GM20000 (cell line): ENCODE measurements around the gene PCDHA6.
"Not testable (repeated sequence)": the region's sequence is repeated elsewhere in the genome, so short reads cannot be mapped to it uniquely, and the experiment has no call there.

ENCODE experiments used
- DNase-seq: peaks from one replicate; pipeline ENCODE4 v3.0.0; 2012; ENCODE audit warnings: low spot score
- TF ChIP-seq, protein P1 (sequence below): IDR thresholded peaks from 2 replicates; pipeline ENCODE4 v1.5.1; 2012; ENCODE audit warnings: mild to moderate bottlenecking, control low read depth; ENCODE audit errors: extremely low read depth, missing control alignments

The PCDHA6 gene

DNA sequence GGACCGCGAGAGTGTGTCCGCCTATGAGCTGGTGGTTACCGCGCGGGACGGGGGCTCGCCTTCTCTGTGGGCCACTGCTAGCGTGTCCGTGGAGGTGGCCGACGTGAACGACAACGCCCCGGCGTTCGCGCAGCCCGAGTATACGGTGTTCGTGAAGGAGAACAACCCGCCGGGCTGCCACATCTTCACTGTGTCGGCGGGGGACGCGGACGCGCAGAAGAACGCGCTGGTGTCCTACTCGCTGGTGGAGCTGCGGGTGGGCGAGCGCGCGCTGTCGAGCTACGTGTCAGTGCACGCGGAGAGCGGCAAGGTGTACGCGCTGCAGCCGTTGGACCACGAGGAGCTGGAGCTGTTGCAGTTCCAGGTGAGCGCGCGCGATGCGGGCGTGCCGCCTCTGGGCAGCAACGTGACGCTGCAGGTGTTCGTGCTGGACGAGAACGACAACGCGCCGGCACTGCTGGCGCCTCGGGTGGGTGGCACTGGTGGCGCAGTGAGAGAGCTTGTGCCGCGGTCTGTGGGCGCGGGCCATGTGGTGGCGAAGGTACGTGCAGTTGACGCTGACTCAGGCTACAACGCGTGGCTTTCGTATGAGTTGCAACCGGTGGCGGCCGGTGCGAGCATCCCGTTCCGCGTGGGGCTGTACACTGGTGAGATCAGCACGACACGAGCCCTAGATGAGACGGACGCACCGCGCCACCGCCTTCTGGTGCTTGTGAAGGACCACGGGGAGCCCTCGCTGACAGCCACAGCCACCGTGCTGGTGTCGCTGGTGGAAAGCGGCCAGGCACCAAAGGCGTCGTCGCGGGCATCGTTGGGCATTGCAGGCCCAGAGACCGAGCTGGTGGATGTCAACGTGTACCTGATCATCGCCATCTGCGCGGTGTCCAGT lies 8.1 kb downstream of the PCDHA6 start:
- TF ChIP-seq, protein P1, sequence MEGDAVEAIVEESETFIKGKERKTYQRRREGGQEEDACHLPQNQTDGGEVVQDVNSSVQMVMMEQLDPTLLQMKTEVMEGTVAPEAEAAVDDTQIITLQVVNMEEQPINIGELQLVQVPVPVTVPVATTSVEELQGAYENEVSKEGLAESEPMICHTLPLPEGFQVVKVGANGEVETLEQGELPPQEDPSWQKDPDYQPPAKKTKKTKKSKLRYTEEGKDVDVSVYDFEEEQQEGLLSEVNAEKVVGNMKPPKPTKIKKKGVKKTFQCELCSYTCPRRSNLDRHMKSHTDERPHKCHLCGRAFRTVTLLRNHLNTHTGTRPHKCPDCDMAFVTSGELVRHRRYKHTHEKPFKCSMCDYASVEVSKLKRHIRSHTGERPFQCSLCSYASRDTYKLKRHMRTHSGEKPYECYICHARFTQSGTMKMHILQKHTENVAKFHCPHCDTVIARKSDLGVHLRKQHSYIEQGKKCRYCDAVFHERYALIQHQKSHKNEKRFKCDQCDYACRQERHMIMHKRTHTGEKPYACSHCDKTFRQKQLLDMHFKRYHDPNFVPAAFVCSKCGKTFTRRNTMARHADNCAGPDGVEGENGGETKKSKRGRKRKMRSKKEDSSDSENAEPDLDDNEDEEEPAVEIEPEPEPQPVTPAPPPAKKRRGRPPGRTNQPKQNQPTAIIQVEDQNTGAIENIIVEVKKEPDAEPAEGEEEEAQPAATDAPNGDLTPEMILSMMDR, result no peak
- no peak for DNase-seq

DNA sequence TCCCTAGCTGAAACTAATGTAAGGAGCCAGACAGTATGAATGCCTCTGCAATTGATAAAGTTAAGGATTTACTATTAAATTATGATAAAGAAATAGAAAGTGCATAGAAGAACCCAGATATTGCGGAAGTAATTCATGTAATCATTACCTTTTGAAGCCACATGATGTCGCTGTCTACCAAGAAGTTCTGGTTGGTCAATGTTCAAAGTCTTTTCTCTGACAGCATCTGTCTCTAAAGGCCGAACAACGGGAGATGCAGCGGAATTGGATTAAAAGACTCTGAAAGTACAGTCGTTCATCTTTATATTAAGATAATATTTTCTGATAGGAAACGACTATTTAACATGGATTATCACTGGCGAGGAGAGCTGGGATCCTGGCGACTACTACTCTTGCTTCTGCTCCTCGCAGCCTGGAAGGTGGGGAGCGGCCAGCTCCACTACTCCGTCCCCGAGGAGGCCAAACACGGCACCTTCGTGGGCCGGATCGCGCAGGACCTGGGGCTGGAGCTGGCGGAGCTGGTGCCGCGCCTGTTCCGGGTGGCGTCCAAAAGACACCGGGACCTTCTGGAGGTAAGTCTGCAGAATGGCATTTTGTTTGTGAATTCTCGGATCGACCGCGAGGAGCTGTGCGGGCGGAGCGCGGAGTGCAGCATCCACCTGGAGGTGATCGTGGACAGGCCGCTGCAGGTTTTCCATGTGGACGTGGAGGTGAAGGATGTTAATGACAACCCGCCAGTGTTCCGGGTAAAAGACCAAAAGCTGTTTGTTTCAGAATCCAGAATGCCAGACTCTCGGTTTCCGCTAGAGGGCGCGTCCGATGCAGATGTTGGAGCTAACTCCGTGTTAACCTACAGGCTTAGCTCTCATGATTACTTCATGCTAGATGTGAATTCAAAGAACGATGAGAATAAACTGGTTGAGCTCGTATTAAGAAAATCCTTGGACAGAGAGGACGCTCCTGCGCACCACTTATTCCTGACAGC lies 13.5 kb downstream of the PCDHA6 start, which contains the start of gene PCDHA8:
Gene PCDHA8, plus strand, starts transcription at position 210 of the 985 bp plus-strand sequence. Its CDS starts 135 bp downstream, at position 345.
- TF ChIP-seq, protein P1, result no peak
- no peak for DNase-seq

DNA sequence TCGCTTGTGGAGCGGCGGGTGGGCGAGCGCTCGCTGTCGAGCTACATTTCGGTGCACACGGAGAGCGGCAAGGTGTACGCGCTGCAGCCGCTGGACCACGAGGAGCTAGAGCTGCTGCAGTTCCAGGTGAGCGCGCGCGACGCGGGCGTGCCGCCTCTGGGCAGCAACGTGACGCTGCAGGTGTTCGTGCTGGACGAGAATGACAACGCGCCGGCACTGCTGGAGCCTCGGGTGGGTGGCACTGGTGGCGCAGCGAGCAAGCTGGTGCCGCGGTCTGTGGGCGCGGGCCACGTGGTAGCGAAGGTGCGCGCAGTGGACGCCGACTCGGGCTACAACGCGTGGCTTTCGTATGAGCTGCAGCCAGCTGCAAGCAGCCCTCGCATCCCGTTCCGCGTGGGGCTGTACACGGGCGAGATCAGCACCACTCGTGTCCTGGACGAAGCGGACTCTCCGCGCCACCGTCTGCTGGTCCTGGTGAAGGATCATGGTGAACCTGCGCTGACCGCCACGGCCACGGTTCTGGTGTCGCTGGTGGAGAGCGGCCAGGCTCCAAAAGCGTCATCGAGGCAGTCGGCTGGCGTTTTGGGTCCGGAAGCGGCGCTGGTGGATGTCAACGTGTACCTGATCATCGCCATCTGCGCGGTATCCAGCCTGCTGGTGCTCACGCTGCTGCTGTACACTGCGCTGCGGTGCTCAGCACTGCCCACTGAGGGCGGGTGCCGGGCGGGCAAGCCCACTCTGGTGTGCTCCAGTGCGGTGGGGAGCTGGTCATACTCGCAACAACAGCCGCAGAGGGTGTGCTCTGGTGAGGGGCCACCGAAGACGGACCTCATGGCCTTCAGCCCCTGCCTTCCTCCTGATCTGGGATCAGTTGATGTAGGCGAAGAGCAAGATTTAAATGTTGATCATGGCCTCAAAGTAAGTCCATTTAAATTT lies 15.3 kb downstream of the PCDHA6 start:
- DNase-seq, result no peak
- TF ChIP-seq, protein P1, result no peak

DNA sequence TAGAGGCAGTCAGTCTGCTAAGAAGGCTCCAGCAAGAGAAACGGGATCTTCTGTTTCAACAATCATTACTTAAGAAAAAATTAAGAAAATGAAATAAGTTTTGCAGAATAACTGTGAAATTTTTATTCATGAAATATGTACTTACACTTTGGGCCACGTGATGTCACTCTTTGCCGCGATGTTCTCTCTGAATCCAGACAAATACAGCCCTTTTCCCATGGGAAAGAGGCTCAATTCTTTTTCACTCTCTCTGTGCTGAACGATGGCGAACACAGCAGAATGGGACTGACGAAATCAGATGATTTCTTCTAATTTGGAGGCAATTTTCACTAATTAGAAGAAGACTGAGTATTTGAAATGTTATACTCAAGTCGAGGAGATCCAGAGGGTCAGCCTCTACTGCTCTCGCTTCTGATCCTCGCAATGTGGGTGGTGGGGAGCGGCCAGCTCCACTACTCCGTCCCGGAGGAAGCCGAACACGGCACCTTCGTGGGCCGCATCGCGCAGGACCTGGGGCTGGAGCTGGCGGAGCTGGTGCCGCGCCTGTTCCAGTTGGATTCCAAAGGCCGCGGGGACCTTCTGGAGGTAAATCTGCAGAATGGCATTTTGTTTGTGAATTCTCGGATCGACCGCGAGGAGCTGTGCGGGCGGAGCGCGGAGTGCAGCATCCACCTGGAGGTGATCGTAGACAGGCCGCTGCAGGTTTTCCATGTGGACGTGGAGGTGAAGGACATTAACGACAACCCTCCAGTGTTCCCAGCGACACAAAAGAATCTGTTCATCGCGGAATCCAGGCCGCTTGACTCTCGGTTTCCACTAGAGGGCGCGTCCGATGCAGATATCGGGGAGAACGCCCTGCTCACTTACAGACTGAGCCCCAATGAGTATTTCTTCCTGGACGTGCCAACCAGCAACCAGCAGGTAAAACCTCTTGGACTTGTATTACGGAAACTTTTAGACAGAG lies 20.7 kb downstream of the PCDHA6 start, which contains the start of gene PCDHA9:
Gene PCDHA9, plus strand, starts transcription at position 244 of the 964 bp plus-strand sequence. Its CDS starts 114 bp downstream, at position 358.
- DNase-seq, result not testable (repeated sequence)

DNA sequence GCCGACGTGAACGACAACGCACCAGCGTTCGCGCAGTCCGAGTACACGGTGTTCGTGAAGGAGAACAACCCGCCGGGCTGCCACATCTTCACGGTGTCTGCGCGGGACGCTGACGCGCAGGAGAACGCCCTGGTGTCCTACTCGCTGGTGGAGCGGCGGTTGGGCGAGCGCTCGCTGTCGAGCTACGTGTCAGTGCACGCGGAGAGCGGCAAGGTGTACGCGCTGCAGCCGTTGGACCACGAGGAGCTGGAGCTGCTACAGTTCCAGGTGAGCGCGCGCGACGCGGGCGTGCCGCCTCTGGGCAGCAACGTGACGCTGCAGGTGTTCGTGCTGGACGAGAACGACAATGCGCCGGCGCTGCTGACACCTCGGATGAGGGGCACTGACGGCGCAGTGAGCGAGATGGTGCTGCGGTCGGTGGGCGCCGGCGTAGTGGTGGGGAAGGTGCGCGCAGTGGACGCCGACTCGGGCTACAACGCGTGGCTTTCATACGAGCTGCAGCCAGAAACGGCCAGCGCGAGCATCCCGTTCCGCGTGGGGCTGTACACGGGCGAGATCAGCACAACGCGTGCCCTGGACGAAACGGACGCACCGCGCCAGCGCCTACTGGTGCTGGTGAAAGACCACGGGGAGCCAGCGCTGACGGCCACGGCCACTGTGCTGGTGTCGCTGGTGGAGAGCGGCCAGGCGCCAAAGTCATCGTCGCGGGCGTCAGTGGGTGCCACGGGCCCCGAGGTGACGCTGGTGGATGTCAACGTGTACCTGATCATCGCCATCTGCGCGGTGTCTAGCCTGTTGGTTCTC lies 22.3 kb downstream of the PCDHA6 start:
- DNase-seq, result not testable (repeated sequence)

DNA sequence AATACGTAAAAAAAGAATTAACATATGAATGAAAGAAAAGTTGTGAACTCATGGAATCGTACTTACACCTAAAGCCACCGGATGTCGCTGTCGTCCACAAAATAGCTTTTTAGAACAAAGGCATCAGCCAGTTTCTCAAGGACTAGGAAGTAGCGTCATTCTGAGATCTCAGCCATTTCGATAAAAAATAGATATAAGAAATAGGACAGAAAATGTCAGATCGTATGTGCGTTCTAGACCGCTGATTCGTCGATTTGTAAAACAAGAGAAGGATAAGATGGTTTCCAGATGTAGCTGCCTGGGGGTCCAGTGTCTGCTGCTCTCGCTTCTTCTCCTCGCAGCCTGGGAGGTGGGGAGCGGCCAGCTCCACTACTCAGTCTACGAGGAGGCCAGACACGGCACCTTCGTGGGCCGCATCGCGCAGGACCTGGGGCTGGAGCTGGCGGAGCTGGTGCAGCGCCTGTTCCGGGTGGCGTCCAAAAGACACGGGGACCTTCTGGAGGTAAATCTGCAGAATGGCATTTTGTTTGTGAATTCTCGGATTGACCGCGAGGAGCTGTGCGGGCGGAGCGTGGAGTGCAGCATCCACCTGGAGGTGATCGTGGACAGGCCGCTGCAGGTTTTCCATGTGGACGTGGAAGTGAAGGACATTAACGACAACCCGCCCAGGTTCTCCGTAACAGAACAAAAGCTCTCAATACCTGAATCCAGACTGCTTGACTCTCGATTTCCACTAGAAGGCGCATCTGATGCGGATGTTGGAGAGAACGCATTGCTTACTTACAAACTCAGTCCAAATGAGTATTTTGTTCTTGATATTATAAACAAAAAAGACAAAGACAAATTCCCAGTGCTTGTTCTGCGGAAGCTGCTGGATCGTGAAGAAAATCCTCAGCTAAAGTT lies 28.3 kb downstream of the PCDHA6 start, which contains the start of gene PCDHA10:
Gene PCDHA10, plus strand, starts transcription at position 126 of the 903 bp plus-strand sequence. Its CDS starts 152 bp downstream, at position 278.
- TF ChIP-seq, protein P1, result no peak
- DNase-seq, result no peak
